Measurements from ENCODE around the gene C19orf38. TPM values are rescaled to one million over a fixed set of nuclear protein-coding genes. Genes with fewer than 3 reads are reported as not detected.
A peak's percentile ranks its signal among the peaks of the same experiment; 100 is the strongest.

The C19orf38 gene
- 1 to 10 TPM in 2 of 4 donors, under 1 TPM in 2; 0.42 to 4.5 (median 2.4) TPM for total RNA-seq

DNA sequence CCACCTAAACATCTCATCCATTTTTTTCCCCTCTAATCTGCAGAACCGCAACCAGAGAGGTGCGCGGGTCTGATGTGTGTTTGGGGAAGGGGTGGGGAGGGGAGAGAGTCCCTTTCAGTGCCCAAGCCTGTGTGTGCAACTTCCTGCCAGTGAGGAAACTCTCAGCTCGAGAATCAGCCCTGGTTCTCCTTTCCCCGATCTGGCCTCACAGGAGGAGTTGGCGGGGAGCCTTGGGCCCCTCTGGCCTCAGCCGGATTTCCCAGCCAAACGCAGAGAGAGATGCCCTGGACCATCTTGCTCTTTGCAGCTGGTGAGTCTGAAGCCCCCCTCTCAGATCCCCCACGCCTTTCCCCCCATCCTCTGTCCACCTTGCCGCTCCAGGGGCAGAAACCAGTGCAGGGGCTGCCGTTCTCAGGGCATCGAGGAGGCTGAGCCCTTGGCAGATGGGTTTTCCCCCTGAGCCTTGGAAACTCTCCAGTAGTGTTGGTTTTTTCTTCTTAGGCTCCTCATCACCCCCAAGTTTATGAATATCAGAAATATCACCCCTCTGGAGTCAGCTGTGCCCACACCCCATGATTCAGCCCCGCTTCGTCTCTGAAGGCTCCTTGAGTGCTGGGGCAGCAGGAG is at the start of gene C19orf38:
Gene C19orf38 (plus strand): TSS at position 186 of the 627 bp plus-strand sequence. CDS start 94 bp downstream, at position 280.
- Histone ChIP-seq H3K27ac (no peak within 1 kb of the TSS), H3K4me3 (peak within 1 kb of the TSS in 1 of 4 donors; percentile 27), H3K9me3 (peaks cover 0 to 7% (median 0%) of the 10 kb centered on the region in 4 donors), H3K36me3 (no peaks in the 10 kb centered on the region), H3K4me1 (no peaks in the 10 kb centered on the region), H3K27me3 (peaks cover 0 to 16% of the 10 kb centered on the region in 2 donors)
- WGBS, 2 donors = 44 to 47% methylated on average over 14 of the region's 14 CpGs
- no peak for TF ChIP-seq POLR2A (IDR thresholded peaks at IDR 0.05)
- TF ChIP-seq CTCF (IDR thresholded peaks at IDR 0.05) = no peak
- no peak for TF ChIP-seq EP300 (IDR thresholded peaks at IDR 0.05)
- DNase-seq (ENCODE audit: low spot score in 2 of 2) = no peak

GRCh38 chr19:10800488-10800887 is 47.7 kb upstream of the C19orf38 start:
- WGBS, 2 donors = 76 to 79% methylated on average over 9 of the region's 9 CpGs
- Histone ChIP-seq H3K36me3 (peaks cover 0 to 100% (median 46%) of the 10 kb centered on the region in 3 donors), H3K4me3 (no peak overlapping the region), H3K9me3 (no peaks in the 10 kb centered on the region), H3K4me1 (no peaks in the 10 kb centered on the region), H3K27me3 (no peaks in the 10 kb centered on the region), H3K27ac (no peak overlapping the region)
- no peak for DNase-seq (ENCODE audit: low spot score in 2 of 2)
- TF ChIP-seq POLR2A (IDR thresholded peaks at IDR 0.05) (no peak), EP300 (IDR thresholded peaks at IDR 0.05) (no peak), CTCF (IDR thresholded peaks at IDR 0.05) (no peak)

DNA sequence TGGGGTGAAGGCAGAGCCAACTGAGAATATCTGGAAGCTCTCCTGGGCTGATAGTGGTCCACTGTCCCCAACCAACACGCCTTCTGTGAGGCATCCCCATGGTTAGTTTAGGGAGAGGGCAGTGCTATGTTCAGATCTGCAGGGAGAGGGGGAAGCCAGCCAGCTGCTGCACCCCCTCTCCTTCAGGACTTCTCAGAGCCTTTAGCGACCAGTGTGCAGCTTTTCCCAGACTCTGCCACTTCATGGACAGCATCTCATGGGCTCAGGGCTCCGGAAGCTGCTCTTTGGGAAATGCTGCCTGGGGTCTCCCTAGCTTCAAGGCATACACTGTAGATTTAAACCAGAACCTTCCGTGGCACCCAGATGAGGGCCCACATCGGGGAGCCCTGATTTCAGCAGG is 45.7 kb upstream of the C19orf38 start:
- no peak for DNase-seq (ENCODE audit: low spot score in 2 of 2)
- Histone ChIP-seq H3K27me3 (no peaks in the 10 kb centered on the region), H3K4me1 (no peaks in the 10 kb centered on the region), H3K36me3 (peaks cover 0 to 95% (median 47%) of the 10 kb centered on the region in 3 donors), H3K27ac (no peak overlapping the region), H3K9me3 (no peaks in the 10 kb centered on the region), H3K4me3 (no peak overlapping the region)
- 96 to 100% methylated on average over 4 to 5 of the region's 5 CpGs for WGBS, 2 donors
- TF ChIP-seq CTCF (IDR thresholded peaks at IDR 0.05) (no peak), POLR2A (IDR thresholded peaks at IDR 0.05) (no peak), EP300 (IDR thresholded peaks at IDR 0.05) (no peak)

DNA sequence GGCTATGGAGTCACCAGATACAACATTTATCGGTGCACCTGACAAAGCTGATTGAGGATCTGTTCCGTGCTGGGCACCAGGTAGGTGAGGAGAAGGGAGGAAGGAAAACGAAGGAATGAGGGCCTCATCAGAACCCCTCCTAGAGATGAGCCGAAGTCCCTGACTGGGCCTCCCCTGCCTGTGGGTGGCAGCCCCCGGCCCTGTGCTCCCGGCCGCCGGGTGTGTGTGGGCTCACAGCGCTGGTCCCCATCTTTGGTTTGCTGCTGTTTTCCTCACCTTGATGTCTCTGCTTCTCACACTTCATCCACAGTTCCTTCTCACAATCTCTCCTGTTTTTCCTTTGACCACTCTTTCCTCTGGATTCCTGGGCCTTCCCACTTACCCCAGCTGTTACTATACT is 45.0 kb upstream of the C19orf38 start:
- H3K4me3 ChIP-seq = no peak overlapping the region
- 92 to 95% methylated on average over 9 of the region's 9 CpGs for WGBS, 2 donors
- H3K36me3 ChIP-seq = peaks cover 0 to 95% (median 46%) of the 10 kb centered on the region in 3 donors
- H3K4me1 ChIP-seq = no peaks in the 10 kb centered on the region
- DNase-seq (ENCODE audit: low spot score in 2 of 2) = no peak
- no peaks in the 10 kb centered on the region for H3K9me3 ChIP-seq
- no peak overlapping the region for H3K27ac ChIP-seq
- H3K27me3 ChIP-seq = no peaks in the 10 kb centered on the region
- TF ChIP-seq POLR2A (IDR thresholded peaks at IDR 0.05) = no peak

DNA sequence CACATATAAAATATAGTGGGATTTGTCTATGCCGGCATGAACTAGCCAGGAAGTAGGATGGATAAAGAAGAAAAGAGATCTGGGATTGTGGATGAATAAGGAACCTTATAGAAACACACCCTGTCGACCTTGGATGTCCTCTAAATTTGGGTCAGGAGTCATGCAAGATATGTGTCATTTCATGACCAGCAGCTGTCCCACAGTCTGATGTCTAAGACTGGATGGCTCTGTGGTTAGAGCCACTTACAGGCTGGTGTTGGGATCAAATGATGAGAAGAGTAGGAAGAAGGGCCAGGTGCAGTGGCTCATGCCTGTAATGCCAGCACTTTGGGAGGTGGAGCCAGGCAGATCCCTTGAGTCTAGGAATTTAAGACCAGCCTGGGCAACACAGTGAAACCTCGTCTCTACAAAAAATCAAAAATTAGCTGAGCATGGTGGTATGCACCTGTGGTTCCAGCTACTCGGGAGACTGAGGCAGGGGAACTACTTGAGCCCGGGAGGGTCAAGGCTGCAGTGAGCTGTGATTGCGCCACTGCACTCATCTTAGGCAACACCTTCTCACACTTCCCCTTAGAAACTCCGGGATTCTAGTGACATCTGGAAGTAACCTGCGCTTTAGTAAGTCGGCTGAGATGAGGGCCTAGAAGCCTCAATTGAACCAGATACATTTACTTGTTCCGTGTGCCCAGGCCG is 43.0 kb upstream of the C19orf38 start:
- Histone ChIP-seq H3K4me3 (no peak overlapping the region), H3K4me1 (peaks cover 0 to 13% (median 4%) of the 10 kb centered on the region in 4 donors), H3K27ac (no peak overlapping the region), H3K36me3 (peaks cover 0 to 95% (median 42%) of the 10 kb centered on the region in 3 donors), H3K9me3 (no peaks in the 10 kb centered on the region), H3K27me3 (no peaks in the 10 kb centered on the region)
- 87 to 90% methylated on average over 11 of the region's 11 CpGs for WGBS, 2 donors
- TF ChIP-seq POLR2A (IDR thresholded peaks at IDR 0.05) (no peak), CTCF (IDR thresholded peaks at IDR 0.05) (no peak), EP300 (IDR thresholded peaks at IDR 0.05) (peak in 1 of 2 donors; percentile 28)
- no peak for DNase-seq (ENCODE audit: low spot score in 2 of 2)

Measured in tibial nerve (tissue), 4 donors.